HG03460 (cell line): Measurements from ENCODE around the gene NIF3L1.
A peak's percentile ranks its signal among the peaks of the same experiment; 100 is the strongest.
"Not testable (repeated sequence)": the region's sequence is repeated elsewhere in the genome, so short reads cannot be mapped to it uniquely, and the experiment has no call there.

ENCODE experiments used
- ATAC-seq: cut with Tn5 transposase; IDR thresholded peaks from one replicate; pipeline ENCODE4 v1.9.1; 2021; ENCODE audit not compliant: unreplicated experiment

The NIF3L1 gene

DNA sequence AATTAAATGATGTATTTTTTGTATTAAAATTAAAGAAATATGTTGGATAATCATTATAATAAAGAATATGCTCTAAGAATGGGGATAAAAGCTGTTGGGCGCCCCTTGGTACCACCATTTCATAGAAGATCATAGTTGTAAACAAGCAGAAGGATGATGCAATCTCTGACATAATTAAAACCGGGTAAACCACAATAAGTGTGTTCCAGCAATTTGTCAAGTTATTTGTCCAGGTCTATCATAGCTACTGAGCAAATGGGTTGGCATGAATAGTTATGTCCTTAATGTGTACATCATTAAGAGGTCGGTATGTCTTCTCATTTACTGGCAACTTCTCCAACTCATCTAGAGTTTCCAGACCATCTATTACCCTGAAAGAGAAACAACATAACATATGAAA lies 18.0 kb upstream of the NIF3L1 start:
- no peak for ATAC-seq

DNA sequence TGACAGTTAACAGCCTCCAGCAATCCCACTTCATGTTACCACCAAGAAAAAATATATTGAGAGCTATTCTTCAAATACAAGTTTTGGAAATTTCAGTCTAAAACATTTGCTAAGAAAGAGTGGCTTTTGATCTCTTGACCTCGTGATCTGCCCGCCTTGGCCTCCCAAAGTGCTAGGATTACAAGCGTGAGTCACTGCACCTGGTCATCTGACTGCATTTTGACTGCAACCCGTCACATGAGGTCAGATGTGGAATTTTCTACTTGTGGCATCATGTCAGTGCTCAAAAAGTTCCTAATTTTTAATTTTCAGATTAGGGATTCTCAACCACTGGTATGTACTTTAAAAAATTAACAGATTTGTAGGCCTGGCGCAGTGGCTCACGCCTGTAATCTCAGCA lies 15.6 kb upstream of the NIF3L1 start:
- no peak for ATAC-seq

DNA sequence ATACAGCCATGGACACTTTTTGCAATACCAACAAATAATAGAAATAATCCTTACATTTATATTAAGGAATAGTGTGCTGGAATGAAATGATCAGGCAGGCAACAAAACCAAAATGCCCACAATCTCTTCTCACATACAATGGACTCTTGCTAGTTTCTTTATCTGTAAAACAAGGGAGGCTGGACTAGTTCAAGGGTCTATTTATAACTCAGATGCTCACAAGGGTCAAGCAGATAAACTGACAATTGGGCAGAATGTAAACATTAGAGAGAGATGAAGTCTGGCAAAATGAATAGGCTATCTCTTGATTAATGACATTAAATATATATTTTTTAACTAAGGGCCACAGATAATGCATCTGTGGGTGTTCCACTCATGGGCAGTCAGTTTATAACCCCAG lies 11.7 kb upstream of the NIF3L1 start:
- no peak for ATAC-seq

DNA sequence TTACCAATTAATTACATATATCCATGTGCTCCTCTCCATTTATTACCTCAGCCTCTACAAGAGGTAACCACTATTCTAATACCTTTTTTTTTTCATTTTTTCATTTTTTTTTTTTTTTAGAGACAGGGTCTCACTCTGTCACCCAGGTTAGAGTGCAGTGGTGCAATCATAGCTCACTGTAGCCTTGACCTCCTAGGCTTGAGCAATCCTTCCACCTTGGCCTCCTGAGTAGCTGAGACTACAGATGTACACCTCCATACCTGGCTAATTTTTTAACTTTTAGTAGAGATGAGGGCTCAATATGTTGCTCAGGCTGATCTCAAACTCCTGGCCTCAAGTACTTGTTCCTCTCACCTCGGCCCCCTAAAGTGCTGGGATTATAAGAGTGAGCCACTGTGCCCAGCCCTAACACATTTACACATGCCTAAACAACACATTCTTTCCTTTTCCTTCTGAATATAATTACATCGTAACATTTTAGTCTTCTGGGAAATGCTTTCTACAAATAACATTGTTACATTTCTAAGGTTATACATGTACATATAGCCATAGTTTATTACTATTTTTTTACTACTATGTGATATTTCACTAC lies 10.8 kb upstream of the NIF3L1 start:
- no peak for ATAC-seq

DNA sequence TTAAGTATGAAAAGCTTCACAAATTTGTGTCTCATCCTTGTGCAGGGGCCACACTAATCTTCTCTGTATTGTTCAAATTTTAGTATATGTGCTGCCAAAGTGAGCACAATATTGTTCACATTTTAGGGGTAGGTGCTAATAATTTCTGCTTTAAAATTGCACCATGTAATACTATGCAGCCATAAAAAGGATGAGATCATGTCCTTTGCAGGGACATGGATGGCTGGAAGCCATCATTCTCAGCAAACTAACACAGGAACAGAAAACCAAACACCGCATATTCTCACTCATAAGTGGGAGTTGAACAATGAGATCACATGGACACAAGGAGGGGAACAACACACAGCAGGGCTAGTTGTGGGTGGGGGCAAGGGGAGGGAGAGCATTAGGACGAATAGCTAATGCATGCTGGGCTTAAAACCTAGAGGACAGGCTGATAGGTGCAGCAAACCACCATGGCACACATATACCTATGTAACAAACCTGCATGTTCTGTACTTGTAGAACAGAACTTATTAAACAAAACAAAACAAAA lies 7.4 kb upstream of the NIF3L1 start:
- ATAC-seq: not testable (repeated sequence)

DNA sequence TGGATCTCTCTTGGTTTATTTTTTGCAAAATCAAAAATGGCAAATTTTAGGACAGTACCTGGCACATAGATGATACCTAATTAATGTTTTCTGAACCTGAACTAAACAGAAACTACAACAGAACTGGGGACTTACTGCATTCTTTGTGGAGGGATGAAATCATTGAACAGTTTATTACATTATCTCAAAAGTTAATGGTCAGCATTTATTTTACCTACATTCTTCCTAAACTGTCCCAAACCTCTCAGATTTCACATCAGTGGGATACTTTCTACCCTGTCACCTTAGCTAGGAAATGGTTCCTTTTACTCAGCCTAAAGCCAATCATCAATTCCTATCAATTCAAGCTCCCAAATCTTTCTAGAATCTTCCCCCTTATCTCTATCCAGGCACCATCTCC lies 10.3 kb downstream of the NIF3L1 start:
- no peak for ATAC-seq

DNA sequence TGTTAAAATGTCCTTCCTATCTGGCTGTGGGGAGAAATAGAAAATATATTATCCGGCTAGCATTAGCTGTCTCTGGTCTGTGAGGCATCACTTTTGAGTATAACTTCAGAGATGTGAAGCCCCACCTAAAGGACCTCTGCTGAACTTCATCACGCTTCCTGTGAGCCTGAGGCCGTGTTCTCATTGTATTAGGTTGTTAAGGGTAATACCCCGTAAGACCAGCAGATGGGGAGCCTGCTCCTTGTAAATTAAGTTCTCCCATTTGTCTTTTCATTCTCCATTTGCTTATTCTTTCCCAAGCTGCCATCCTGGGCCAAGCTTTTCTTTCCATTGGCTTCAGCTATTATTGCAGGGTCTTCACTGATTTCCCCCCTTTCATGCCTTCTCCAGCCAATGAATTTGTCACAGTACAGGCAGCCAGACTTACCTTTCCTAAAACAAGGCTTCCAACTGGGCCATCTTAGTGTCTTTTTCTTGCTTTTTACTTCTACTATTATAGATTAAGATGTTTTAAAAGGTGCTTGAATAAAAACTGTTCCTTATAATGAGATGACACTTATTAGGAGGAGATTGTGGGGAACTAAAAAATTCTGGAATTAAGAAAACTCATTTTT lies 12.4 kb downstream of the NIF3L1 start:
- peak; percentile 99 for ATAC-seq

DNA sequence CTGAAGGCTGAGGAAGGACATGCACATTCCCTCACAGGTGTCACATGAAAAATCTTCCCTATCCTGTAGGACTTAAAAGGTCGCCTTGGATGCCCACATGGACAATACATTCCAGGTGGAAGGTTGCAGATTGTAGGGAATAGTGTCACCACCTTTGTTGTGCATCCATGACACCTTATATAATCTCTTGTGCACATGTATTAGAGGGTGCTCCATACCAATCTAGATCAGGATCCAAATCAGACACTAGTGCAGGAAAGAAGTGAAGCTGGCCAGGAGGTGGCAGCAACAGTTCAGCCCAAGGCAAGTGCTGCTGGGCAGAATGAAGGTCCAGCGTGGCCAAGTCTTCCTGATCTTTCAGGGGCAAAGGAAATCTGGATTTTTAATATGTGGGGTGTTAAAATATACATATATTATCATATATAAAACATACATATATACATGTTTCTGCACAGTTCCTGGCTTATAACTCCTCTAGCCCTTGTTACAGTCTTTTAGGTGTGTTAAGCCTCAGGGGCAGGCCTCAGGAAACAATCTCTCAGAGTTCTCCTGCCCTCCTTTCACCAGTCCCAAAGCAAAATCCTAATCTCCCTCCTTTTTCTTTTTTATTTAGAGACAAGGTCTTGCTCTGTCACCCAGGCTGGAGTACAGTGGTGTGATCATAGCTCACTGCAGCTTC lies 16.6 kb downstream of the NIF3L1 start:
- peak; percentile 58 for ATAC-seq

DNA sequence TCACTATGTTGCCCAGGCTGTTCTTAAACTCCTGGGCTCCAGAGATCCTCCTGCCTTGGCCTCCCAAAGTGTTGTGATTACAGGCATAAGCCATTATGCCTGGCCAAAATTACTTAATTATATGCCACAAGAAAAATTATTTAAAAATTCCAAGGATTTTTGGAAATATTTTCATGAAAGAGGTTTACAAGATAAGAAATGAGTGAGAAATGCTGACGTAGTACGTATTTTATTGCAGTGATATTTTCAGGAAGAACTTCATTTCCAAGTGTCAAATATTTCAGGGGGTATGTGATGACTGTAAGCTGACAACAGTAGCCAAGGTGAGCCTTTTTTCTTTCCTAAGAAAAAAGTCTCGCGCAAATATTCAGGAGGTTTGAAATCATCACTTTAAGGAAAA lies 20.8 kb downstream of the NIF3L1 start:
- ATAC-seq: no peak

DNA sequence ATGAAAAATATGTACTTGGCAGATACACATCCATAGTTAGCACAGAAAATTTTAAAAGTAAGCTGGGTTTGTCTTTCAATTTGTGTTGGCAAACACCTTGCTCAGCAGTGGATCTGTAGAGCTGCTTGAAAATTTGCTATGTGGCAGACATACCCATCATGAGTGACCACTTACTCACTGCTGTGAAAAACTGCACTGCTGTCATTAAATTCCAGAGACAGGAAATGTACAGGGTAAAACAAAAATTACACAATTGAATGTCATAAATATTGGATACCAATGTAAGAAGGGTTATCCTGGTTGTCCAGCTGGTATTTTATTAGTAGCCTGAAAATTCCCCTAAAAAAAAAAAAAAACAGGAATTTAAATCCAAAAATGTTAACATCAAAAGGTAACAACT lies 24.5 kb downstream of the NIF3L1 start:
- no peak for ATAC-seq

DNA sequence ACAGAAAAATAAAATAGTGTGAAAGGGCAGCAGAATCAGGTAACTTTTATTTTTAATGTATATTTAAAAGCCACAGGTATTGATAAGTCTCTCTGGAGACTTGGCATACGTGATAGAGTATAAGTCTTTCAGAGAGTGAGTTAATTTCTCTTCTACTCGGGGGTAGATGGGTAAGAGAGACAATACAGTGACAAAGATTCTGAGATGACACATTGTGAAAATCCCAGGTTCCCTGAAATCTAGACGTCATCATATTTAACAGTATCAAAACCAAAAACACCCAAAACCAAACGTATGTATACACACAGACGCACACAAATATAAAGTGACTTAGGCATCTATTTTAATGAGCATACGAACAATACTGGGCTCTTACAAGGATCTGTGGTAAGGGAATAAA lies 33.3 kb downstream of the NIF3L1 start:
- ATAC-seq: no peak

DNA sequence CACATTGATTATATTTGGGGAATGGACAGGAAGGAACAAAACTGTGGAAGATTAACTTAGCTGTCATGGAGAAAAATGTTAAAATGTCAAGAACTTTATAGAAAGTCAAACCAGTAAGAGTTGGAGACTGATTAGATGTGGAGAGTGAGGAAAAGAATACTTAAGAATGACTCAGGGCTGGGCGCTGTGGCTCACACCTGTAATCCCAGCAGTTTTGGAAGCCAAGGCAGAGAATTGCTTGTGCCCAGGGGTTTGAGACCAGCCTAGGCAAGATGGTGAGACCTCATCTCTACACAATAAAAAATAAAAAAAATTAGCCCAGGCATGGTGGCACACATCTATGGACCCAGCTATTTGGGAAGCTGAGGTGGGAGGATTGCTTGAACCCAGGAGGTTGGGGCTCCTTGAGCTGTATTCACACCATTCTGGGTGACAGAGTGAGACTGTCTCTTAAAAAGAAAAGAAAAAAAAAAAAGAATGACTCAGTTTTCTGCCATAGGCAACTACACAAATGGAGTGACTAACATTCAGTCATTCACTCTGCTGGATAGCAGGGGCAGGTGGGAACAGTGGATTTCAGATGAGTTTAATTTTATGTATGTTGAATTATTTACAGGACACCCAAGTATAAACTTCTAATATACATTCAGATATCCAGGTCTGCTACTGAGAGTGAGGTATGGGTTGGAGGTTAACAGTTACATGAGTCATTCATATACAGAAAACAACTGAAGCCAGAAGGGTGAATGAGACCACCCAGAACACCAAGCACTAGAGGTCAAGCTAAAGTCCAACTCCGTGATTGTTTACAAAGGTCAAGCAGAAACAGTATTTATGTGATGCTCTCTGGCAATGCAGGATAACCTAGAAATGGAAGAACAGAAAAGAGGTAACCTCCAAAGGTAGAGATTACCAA lies 40.4 kb downstream of the NIF3L1 start:
- no peak for ATAC-seq

DNA sequence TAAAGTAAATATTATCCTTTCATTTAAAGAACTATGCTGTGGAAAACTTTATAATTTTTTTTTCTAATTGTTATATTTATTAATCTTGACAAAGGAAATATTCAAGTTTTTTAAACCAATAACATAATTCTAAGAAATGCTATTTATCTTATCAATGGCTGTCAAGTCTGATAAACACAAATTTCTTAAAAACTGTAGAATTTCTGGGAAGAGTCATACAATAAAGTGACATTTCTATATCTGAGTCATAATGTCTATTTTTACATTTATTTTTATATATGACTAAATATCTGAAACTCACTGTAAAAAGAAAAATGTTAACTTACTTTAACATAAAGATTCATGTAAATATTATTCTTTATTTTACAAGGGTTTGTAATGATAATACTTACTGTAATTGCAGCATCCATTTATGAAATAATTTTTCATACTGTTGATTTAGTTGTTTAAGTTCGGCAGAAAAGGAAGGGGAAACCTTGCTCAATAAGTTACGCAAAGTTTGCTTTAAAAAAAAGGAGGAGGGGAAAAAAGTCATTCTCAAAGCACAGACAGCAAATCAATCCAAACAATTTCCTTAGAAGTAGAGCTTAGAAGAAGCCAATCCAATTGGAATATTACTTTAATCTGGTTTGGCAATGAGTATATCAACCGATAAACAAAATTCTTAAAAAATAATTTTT lies 41.9 kb downstream of the NIF3L1 start:
- no peak for ATAC-seq

DNA sequence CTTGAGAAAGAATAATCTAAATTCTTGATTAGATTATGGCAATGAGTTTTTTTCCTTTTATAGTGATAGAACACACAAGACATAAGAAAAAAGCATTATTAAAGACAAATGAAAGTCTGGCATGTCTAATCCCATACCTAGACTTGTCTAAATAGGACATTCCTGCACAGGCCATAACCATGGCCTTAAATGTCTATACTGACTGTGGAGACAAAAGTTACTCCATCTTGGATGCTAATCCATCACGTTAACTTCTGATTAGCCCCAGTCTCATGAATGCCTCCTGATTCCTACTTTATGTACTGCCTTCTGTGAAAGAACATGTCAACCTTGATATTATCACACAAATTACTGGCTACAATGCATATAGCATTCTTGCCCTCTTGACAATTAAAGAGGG lies 50.7 kb downstream of the NIF3L1 start:
- no peak for ATAC-seq

DNA sequence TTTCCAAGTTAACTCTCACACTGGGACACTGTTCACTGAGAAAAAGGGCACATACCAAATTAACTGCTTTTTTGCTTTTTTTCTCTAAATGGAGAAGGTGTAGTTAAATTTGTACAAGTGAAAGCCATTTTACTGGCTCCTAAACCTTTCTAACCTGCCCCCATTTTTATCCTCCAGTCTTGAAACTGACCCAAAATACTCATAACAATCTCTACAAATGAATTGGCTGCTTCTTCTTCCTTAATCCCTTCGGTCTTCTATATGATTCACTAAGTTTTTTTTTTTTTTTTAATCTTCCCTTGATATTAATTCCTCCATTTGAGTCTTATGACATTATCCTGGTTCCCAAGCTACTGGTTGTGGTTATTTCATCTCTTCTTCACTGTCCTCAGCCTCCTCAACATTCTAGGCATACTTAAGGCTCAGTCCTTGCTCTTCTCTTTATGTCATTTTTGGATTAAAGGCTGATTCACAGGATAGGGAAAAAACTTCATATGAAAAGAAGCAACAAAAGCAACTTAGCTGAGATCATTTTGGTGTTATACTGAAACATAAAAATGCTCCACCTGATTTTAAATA lies 54.4 kb downstream of the NIF3L1 start:
- no peak for ATAC-seq

DNA sequence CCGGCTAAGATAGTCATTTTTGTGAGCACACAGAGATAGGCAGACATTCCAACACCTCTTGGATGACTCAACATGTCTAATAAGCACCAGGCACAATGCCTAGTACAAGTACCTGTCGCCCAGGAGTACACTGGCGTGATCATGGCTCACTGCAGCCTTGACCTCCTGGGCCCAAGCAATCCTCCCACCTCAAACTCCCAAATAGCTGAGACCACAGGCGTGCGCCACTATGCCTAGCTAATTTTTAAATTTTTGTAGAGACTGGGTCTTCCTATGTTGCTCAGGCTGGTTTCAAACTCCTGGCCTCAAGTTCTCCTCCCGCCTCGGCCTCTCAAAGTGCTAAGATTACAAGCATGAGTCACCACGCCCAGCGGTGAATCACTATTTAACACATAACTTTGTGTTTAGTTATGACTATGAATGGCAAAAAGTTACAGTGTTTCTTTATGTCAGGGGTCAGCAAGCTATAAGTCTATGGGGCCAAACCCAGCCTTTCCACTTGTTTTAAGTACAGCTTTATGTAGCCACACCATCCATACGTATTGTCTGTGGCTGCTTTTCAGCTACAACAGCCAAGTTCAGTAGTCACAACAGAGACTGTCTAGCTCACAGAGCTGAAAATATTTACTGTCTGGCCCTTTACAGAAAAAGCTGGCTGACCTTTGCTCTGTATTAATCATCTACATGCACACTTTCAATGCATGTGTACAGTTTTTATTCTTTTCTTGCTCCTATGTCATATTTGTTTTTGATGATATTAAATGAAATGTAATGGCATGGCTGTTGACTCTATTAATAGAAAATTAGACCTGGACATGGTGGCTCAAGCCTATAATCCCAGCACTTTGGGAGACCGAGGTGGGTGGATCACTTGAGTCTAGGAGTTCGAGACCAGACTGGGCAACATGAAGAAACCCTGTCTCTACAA lies 55.6 kb downstream of the NIF3L1 start:
- no peak for ATAC-seq

DNA sequence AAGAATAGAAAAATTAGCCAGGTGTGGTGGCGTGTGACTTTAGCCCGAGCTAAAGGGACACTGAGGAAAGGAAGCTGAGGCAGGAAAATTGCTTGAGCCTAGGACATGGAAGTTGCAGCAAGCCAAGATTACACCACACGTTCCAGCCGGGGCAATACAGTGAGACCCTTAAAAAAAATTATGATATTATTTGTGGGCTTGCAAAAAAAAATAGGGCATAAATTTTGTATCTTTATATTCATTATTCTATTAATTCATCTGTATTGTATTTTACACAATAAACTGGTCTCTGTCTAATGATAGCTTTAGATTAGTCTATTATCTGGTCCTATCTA lies 56.2 kb downstream of the NIF3L1 start:
- ATAC-seq: no peak

DNA sequence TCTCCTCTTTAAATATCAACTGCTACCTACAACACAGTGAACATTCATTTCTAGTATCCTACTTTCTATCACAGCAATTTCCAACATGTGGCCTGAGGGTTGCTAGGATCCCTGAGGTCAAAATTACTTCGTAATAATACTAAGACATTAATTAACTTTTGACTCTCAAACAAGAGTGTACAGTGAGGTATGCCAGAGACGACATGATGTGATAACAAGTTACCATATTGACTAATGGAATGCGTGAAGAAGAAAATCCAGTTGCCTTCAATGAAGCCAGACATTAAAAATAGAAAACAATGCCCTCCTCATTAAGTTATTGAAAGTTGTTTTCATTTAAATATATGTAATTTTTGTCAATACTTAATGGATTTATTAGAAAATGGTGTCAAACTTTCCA lies 61.2 kb downstream of the NIF3L1 start:
- no peak for ATAC-seq
